Stimulated activated CD4-positive, alpha-beta T cell treated with anti-CD3 and anti-CD28 coated beads, Interleukin-1b, Interleukin-23, amount 100 ng/mL, for 48 hours (primary cell): ENCODE measurements around the gene SRPK3.
"Not testable (repeated sequence)": the region's sequence is repeated elsewhere in the genome, so short reads cannot be mapped to it uniquely, and the experiment has no call there.

Experiments used
- DNase-seq: peaks from one replicate; pipeline ENCODE4 v3.0.0-alpha.2; 2020

SRPK3 gene

DNA sequence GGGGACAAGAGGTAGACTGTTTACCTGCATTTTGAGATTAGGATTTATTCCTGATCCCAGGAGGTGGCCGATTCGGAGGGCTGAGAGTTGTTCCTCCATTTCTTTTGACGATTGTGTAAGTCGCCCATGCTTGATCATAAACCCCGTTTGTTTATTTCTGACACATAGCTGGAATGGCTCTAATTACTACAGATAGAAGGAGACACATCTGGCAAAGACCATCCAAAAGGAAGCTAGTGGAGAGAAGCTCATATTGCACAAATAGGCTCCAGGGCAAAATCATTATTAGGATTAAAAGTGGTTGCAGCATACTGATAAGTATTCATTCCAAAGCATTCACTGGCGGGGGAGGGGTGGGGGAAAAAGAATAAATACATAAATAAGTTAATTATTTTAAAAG, 33.9 kb upstream of the SRPK3 start:
- not testable (repeated sequence) for DNase-seq

DNA sequence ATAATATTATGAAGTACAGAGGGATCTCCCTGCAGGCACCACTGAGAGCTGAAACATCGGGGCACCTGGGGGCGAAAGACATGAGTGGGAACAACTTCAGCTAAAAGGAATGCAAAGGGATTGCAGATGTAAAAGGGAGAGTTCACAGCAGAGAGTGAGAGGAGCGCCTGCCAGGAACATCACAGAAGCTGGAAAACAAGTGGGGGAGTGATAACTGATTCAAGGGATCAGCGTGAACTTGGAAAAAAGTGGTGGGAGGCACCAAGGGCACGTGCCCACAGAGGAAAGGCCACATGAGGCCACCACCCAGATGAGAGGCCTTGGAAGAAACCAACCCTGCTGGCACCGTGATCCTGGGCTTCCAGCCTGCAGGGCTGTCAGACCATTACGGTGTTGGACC, 31.8 kb upstream of the SRPK3 start:
- DNase-seq = not testable (repeated sequence)

DNA sequence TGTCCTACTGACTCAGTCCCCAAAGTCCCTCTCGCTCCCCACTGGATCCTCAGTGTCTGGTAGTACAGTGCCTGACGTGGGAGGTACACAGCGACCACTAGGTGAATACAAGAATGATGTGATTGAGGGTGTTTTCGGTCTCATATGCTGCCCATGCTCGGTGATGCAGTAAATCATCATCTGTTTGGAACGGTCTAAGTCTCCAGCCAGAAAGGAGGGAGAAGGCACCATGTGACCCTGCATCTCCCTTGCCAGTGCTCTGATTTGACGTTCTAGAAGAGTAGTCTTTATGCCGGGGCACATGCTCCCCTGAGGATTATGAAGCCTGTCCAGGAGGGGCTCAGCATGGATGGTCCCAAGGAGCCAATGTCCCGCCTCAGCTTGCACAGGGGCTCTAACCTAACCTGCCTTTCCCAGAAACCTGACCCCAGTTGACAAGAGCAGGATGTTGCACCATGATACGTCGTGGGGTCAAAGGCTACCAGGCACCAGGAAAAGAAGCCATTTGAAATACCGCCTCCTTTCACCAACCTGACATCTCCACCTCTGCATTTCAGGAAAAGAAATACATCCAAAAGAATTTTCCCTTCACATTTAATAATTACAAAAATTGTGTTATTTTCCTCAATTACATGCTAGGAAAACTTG, 30.6 kb upstream of the SRPK3 start:
- no peak for DNase-seq

DNA sequence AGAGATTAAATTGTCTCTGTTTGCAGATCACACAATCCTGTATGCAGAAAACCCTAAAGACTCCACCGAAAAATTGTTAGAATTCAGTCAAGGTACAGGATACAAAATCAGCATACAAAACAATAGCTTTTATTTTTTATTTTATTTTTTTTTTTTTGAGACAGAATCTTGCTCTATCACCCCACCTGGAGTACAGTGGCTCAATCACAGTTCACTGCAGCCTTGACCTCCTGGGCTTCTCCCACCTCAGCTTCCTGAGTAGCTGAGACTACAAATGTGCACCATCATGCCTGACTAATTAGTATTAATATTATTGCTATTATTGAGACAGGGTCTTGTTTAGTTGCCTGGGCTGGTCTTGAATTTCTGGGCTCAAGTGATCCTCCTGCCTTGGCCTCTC, 25.7 kb upstream of the SRPK3 start:
- no peak for DNase-seq

DNA sequence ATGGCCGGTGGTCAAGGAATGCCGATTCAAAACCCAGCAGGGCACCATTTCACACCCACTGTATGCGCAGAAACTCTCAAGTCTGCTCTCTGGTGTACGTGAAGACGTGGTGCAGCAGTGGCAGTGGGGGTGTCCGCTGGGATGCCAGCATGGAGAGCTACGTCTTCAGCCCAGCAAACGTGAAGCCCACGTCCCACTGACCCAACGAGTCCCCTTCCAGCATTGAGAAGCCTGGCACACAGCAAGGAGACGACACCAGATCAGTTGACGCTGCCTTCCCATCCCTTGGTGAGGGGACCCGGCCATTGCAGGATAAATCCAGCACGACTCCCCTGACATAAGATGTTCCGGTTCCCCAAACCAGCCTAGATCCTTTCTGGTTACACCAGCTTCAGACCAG, 19.0 kb upstream of the SRPK3 start:
- no peak for DNase-seq

DNA sequence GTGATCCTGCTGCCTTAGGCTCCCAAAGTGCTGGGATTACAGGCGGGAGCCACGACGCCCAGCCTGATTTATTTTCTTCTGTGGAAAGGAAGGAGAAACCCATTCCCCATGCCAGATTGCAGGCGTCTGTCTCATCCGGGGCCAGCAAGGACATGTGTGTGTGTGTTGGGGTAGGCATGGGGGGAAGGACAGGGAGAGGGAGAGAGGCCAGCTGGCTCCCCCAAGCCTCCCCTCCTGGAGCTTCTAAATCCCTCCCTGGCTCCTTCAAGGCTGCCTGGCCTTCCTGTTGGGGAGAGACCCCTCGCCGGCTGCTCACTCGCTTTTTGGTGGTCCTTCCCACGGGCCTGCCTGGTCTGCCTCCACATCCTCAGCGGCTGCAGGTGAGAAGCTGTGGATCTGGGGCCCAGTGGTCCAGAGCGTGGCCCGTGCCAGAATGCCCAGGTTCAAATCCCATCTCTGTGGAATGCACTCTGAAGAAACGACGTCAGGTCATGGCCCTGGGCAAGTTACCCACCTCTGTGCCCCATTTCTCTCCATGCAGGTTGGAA, 18.1 kb upstream of the SRPK3 start:
- DNase-seq = no peak

DNA sequence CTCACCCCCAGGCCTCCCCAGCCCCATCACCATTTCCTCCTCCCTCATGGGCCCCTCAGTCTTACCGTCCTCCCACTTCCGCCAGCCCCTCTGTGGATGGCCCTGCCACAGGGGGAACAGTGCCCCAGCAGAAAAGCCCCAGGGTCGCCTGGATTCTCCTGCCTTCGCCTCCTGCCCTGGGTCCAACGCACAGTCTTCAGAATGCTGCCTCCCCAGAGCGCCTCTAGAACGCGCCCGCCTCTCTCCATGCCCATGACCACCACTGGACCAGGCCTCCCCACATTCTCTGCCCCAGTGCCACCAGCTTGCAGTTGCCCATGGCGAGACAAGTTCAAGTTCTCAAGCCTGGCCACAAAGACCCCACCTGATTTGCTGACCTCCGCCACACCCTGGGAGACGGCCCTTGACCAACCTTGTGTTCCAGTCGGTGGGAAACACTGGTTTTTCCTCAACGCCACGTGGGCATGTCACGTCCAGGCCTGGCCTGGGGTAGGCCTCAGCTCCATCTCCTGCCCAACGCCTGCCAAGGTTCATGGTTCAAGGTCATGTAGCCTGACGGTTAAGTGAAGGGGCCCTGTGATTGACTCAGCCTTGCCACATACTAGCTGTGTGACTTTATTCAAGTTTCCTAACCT, 17.4 kb upstream of the SRPK3 start:
- DNase-seq = no peak

DNA sequence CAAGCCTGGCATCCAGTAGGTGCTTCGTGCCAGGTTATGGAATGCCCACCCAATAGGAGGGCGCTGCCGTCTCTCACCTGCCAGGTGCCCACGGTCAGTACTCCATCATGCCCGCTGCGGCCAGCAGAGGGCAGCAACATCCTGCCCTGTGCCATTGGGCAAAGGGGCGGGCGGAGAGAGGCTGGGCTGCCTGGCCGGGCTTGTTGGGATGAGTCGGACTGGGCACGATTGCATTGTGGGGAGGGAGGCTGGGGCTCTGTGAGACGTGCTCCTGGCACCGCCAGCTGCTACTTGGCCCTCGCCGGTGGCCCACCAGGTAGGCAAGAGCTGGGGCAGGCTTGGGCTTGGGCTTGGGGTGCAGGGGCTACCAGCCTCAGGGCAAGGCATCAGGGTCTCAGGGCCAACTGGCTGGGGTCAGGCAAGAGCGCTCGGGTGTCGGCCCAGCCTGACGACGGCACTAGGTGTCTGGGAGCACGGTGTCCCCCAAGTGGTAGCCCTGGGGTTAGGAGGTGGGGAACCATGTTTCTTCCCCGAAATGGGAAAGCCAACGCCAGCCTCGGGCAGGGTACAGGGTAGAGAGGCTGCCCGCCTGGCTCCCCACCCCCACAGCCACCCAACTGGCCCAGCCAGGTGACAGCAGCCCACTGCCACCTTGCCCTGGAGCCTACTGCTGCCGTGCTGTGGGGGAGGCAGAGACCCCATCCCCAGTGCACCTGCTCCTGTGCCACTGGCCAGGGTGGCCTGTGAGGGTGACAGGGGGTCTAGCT, 16.7 kb upstream of the SRPK3 start, which contains the start of gene PLXNB3:
PLXNB3 (plus strand) TSS at position 261 of the 767 bp plus-strand sequence. CDS start 1,287 bp downstream, outside the sequence.
- DNase-seq = peak; percentile 70

DNA sequence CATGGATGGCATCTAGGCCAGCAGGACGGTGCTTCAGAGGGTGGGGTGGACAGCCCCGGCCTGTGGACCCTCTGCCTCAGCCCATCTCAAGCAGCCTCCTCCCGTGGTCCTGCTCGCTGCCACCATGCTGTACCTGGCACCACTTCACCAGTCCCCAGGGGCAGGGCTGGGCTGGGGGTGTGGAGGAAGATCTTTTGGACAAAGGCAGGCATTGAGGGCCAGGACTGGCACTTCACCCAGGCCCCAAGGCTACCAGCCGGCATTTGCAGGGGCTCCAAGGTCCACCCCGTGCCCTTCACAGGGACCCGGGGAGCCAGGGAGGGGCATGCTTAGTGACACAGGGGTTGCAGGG, 16.1 kb upstream of the SRPK3 start:
- DNase-seq = no peak

DNA sequence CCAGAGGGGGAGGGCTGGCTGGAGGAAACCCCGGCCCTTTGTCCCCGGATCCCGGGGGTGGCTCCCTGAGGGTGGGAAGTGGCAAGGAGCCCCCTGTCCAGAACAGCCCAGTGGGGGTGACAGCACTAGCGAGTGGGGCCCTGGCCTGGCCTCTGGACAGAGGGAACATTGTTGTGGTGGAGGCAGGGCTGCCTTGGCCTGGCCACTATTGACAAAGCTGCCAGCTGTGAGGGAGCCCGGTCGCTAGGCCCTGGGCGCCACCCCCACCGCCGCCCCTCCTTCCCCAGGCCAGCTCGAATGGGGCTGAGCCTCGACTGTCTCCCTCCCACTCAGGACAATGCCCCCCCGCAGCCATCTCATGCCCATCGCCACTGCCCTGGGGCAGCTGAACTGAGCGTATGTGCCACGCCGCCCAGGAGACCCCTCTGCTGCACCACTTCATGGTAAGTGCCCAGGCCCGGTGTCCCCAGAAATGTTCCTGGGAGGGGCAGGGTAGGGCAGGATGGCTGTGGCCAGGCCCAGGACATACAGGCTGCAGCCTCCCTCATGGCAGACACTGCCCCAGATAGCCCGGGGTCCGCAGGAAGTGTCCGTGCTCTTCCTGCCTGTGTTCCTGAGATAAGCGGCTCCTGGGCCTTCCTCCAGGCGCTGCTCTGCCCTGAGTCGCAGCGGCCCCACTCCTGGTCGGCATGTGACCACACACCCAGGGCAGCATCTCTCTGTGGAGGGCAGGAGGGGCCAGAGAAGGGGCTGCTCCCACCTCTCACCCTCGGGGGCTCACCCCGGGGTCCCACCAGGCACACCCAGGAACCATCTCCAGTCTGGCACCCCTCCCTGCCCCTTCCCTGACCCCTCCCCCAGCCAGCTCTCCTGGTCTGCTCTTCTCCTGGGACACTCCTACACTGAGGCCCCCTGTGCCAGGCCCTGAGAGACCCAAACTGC, 15.4 kb upstream of the SRPK3 start:
- DNase-seq = no peak

DNA sequence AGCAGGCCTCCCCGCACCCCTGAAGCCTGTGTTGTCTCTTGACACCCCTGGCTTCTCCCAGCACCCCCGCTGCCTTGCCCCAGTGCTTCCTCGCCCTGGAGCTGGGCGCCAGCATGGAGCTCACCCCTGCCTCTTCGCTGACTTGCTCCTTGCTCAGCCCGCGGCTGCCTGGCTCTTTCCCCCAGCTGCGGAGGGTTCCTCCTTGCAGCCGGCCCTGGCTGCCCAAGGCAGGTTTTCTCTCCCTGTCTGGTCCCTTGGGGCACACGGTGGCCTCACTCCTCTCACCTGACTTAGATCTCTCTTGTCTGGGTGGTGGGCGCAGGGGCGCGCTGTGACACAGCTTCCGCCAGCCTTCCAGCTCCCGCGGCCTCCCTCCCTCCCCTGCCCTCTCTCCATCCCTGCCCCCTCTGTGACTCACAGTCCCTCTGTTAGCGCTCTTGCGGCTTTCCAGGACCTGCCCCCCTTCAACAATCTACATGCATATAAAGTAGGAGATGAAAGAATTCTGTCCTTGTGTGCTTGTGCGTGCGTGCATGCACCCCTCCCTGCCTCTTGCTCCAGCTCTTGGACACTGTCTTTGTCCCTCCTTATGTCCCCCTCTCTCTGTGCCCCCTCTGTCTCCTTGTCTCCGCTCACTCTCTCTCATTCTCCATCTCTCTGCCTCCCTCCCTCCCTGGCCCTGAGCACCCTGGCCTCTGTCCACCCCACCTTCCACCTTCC, 14.6 kb upstream of the SRPK3 start:
- peak; percentile 28 for DNase-seq

DNA sequence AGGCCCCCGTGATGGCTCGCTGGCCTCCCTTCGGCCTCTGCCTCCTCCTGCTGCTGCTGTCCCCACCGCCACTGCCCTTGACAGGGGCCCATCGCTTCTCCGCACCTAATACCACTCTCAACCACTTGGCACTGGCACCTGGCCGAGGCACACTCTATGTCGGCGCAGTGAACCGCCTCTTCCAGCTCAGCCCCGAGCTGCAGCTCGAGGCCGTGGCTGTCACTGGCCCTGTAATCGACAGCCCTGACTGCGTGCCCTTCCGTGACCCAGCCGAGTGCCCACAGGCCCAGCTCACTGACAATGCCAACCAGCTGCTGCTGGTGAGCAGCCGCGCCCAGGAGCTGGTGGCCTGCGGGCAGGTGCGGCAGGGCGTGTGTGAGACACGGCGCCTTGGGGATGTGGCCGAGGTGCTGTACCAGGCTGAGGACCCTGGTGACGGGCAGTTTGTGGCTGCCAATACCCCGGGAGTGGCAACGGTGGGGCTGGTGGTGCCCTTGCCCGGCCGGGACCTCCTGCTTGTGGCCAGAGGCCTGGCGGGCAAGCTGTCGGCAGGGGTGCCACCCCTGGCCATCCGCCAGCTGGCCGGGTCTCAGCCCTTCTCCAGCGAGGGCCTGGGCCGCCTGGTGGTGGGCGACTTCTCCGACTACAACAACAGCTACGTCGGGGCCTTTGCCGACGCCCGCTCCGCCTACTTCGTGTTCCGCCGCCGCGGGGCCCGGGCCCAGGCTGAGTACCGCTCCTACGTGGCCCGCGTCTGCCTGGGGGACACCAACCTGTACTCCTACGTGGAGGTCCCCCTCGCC, 13.8 kb upstream of the SRPK3 start:
- DNase-seq = no peak

DNA sequence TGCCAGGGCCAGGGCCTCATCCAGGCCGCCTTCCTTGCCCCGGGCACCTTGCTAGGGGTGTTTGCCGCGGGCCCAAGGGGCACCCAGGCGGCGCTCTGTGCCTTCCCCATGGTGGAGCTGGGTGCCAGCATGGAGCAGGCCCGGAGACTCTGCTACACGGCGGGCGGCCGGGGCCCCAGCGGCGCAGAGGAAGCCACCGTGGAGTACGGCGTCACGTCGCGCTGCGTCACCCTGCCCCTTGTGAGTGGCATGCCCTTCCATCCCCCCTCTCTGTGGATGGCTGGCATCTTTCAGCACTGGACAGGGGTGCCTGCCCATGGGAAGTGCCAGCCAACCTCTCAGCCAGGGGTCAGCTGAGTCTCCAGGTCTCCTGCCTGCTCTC, 13.2 kb upstream of the SRPK3 start:
- no peak for DNase-seq

DNA sequence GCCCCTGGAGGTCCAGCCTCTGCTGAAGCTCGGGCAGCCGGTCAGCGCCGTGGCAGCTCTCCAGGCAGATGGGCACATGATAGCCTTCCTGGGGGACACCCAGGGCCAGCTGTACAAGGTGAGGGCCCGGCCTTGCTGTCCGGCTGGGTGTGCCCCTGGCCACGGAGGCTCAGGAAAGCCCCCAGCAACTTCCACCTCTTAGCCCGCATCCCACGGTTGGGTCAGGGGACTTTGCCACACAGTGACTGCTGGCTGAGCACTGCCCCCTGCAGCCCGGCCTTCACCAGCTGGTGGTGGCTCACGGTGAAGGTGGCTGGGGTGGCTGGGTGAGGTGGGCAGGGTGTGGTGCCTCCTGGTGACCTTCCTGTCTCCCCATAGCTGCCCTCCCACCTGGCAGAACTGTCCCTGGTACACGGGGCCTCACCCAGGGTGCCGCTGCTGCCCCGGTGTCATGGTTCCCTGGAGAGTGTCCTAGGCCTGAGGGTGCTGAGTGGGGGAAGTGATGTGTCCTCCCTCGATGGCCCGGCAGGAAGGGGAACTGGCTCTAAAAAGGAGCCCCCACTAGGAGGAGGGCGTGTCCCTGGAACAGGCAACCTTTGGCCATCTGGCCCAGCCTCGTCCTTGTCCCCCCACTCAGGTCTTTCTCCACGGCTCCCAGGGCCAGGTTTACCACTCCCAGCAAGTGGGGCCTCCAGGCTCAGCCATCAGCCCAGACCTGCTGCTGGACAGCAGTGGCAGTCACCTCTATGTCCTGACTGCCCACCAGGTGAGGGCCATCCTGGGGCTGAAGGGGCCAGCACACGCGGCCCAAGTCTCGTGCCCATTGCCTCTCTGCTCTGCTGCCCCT, 12.3 kb upstream of the SRPK3 start:
- no peak for DNase-seq

DNA sequence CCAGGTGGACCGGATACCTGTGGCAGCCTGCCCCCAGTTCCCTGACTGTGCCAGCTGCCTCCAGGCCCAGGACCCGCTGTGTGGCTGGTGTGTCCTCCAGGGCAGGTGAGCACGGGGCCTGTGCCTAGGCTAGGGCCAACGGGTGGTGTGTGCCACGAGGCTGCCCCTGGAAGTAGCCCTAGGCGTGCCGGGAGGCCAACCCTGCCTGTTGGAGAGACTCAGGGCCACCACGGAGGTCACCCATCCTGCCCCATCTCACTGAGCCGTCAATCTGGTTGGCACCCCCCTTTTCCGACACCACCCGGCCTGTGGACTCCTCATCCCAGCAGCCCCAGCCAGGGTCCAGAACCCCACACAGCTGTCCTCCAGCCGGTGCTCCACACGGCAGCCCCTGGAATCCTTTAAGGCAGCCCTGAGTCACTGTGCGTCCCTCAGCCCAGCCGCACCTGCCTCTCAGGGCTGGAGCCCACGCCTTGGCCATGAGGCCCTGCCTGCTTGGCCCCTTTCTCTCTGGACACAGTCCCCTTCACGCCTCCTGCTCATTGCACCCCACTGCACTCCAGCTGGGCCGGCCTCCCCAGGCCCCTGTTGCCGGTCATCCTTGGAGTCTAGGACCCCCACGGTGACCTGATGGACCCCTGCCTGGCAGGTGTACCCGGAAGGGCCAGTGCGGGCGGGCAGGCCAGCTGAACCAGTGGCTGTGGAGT, 11.5 kb upstream of the SRPK3 start:
- no peak for DNase-seq

DNA sequence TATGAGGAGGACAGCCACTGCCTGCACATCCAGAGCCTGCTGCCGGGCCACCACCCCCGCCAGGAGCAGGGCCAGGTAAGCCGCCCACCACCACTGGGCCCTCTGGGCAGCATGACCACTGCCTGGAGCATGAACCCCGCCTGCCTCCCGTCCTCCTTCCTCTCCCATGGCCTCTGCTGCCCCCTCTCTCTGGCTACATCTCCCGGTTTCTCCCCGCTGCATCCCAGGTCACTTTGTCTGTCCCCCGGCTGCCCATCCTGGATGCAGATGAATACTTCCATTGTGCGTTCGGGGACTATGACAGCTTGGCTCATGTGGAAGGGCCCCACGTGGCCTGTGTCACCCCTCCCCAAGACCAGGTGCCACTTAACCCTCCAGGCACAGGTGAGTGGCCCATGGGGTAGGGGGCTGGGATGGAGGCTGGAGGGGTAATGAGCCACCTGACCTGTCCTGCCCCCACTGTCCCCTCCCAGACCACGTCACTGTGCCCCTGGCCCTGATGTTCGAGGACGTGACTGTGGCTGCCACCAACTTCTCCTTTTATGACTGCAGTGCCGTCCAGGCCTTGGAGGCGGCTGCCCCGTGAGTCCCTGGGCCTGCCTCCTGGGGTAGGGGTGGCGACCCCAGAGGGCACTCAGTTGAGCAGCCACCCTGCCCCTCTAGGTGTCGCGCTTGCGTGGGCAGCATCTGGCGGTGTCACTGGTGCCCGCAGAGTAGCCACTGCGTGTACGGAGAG, 10.8 kb upstream of the SRPK3 start:
- DNase-seq = no peak

DNA sequence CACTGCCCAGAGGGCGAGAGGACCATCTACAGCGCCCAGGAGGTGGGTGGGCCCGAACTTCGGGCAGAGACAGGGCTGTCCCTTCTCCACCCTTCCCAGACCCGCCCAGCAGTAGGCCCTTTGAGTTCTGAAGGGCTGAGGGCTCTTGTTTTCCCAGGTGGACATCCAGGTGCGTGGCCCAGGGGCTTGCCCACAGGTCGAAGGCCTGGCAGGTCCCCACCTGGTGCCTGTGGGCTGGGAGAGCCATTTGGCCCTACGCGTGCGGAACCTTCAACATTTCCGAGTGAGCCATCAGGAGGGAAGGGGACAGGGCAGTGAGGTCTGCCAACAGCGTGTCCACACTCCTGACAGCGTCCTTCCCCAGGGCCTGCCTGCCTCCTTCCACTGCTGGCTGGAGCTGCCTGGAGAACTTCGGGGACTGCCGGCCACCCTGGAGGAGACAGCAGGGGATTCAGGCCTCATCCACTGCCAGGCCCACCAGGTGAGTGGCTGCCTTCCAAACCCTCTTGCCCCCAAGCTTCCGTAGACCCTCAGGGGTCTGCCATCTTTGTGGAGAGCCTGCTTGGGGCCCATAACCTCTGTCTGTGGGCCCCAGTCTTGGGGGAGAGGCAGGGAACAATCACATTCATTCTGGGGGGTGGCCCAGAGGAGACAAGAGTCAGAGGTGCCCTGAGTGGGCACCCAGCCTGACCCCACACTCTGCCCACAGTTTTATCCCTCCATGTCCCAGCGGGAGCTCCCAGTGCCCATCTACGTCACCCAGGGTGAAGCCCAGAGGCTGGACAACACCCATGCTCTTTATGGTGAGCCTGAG, 10.0 kb upstream of the SRPK3 start:
- no peak for DNase-seq
